ENCODE results near the gene CEBPZOS.
"Not testable (repeated sequence)": the region's sequence is repeated elsewhere in the genome, so short reads cannot be mapped to it uniquely, and the experiment has no call there.

Gene CEBPZOS

DNA sequence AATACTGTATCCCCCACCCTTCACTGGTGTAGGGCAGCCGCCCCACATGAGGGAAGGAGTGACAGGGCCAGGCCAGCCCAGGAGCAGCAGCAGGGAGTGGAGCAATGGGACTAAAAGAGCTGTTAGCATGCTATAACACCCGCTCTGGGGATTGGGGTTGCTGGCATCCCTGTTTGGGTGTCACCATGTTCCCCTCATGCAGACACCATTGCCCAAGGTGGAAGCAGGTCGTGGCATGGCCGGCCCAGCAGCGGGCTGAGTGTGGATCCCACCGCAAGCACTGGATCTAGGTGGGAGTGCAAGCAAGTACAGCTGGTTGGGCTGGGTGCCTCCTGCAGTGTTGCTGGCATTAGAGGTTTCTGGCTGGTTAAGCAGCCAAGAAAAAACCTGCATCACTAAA lies 4.5 kb upstream of the CEBPZOS start:
- FAIRE-seq = no peak

DNA sequence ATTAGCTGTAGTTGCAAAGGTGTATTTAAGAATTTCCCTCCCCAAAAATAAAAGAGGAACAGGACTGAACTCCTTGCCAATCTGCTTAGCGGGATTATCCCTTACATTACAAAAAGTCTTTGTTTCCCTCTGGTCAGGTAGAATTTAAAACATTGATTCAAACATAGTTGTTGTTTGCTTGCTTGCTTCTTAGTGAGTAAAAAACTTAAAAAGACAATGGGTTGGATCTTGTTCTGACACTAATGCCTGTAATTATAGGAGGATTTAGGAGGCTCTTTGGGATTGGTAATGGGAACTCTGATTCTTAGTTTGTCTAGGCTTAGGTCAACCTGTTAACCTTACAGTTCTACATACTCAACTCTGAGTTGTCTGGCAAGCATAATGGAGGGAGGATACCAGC lies 3.7 kb upstream of the CEBPZOS start:
- FAIRE-seq = no peak

DNA sequence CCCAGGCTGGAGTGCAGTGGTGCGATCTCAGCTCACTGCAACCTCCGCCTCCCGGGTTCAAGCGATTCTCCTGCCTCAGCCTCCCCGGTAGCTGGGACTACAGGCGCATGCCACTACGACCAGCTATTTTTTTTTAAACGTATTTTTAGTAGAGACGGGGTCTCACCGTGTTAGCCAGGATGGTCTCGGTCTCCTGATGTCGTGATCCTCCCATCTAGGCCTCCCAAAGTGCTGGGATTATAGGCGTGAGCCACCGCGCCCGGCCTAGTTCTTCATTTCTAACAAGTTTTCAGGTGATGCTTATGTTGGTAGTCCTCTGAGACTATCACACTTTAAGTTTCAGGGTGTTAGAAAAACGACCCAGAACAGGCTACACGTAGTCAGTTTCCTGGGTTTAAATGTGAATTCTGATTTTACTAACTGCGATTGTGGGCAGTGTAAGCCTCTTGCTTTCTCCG lies 405 bp upstream of the CEBPZOS start:
- FAIRE-seq = not testable (repeated sequence)

- FAIRE-seq = no peak
Observed at GRCh38 chr2:37198681-37199065, 2.4 kb downstream of the CEBPZOS start.

DNA sequence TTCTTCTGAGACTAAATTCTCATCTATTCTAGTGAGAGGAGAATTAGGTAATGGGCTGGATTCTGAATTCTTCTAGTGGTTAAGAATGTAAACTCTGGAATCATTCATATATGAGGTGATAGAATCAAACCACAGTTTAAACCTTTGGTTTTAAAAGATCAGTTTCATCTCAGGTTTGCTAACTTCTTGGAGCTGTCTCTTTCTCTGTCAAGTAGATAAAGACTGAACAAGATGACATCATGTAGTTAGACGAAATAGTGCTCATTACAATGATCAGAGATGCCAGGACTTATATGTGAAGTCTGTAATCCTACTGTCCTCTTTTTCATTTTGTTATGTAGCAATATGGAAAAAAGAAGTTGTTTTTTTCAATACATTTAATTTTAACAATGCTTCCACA lies 4.9 kb downstream of the CEBPZOS start:
- no peak for FAIRE-seq

DNA sequence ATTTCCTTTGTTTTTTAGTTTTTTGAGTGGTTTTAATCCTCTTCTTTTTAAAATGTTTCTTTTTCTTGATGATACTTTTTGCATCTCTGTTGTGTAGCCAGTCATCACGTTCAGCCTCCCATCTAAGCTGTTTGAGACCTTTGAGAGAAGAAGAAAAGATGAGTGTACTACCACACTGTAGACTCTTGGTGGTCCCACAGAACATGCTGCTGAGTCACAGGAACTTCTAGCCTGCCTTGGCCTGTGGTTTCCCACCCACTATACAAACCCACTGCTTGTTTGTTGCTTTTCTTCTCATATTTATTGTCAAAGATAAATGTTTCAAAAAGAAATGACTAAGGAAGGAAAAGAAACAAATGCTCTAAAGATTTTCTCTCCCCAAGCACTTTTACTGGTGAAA lies 5.5 kb downstream of the CEBPZOS start:
- FAIRE-seq = no peak

GRCh38 chr2:37203708-37204107 lies 7.4 kb downstream of the CEBPZOS start:
- FAIRE-seq = no peak

DNA sequence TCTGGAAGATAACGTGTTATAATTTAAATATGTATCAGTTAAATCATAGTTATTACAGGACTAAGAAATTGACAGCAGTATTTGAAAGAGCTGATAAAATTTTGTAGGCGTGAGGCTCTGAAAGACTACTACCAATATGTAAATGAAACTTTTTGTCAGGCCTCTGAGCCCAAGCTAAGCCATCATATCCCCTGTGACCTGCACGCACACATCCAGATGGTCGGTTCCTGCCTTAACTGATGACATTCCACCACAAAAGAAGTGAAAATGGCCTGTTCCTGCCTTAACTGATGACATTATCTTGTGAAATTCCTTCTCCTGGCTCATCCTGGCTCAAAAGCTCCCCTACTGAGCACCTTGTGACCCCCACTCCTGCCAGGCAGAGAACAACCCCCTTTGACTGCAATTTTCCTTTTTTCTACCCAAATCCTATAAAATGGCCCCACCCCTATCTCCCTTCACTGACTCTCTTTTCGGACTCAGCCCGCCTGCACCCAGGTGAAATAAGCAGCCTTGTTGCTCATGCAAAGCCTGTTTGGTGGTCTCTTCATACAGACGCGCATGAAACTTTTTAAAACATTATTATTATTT lies 8.9 kb downstream of the CEBPZOS start:
- not testable (repeated sequence) for FAIRE-seq

GRCh38 chr2:37205689-37206341 lies 9.5 kb downstream of the CEBPZOS start:
- FAIRE-seq = no peak

DNA sequence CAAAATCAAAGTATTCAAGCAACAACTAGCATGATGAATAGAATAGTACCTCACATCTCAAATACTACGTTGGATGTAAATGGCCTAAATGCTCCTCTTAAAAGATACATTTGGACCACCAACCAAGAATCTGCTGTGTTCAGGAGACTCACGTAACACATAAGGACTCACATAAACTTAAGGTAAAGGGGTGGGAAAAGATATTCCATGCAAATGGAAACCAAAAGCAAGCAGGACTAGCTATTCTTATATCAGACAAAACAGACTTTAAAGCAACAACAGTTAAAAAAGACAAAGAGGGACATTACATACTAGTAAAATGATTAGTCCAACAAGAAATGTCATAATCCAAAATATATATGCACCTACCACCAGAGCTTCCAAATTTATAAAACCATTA lies 10.5 kb downstream of the CEBPZOS start:
- FAIRE-seq = not testable (repeated sequence)

DNA sequence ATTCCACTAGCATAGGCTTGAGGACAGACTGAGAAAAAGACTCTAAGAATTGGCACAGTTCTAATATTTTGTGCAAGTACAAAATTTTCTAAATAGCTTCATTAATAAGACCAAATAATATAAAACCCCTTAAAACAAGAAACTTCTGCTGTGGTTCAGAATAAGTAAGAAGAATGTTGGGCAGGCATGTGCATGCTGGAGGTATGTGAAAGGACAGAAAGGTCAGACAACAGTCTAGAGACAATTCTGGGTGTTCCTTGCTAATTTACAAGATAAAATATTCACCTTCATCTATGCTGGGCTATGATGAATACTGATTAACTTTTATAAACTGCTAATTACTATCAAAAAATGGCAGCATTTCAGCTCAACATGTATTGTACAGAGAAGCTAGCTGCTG lies 14.9 kb downstream of the CEBPZOS start:
- no peak for FAIRE-seq

- FAIRE-seq = no peak
Observed at GRCh38 chr2:37211939-37212338, 15.6 kb downstream of the CEBPZOS start.

DNA sequence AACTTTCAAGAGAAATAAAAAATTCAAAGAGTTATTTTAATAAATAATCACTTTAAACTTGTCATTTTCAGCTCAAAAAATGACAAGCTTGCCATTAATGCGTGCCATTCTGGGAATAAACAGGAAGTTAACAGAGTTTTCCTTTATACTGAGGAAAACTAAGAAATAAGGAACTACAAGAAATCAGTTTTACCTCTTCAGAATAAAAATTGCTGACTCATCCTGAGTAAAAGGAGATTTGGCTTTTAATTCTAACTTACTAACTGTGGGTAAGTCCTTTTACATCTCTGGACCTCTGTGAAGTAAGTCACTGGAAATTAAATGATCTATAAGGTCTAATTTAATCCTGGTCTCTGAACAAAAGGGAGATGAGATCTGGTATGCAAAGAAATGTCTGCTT lies 19.0 kb downstream of the CEBPZOS start:
- FAIRE-seq = no peak

DNA sequence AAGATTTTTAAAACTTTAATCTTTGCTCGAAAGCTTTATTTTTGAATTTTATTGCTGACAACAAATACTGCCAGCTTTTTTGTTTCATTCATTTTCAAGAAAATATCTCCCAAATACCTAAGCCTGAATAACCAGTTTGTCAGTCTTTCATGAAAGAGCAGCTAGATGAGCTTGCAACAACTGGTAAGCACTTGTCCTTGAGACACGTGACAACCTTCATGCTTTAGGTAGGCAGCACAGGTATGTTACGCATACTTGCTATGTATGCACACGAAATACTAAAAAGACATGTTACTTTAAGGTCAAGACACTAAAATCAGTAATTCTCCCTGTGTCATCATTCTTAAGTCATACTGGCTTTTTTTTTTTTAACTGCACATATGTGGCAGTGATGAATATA lies 22.8 kb downstream of the CEBPZOS start:
- no peak for FAIRE-seq

DNA sequence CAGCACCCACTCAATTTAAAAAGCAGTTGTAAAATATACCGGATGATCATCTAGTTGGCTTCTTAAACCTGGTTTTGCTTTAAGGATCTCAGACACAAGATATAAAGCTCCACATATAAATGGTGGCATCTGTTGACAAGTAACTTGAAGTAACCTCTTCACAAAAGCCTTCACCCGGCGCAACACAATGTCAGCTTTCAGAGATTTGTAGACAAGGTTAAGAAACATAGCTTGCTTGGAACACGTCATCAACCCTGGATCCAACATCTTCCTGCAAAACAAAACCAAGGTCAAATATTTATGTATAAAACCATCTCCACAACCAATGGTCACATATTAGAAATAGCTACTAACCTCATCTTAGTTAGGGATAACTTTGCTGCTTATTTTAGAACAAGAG lies 26.8 kb downstream of the CEBPZOS start:
- FAIRE-seq = no peak

DNA sequence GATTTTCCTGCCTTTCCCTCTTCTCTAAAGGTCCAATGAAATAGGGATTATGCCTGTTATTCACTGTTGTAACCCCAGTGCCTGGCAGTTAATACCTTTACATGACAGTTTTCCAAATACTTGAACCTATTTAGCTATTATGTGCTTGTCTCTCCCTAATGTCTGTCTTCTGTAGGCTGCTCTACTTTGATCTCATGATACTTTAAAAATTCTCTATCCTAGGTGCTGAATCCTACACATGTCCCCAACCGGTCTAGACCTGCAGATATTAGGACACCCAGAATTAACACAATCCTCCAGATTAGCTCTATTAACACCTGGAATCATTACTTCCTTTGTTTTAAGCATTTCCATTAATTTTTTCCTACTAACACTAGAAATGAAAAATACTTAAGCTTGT lies 27.8 kb downstream of the CEBPZOS start:
- FAIRE-seq = no peak

GRCh38 chr2:37225129-37225528 lies 28.8 kb downstream of the CEBPZOS start:
- FAIRE-seq = not testable (repeated sequence)

GRCh38 chr2:37226863-37227262 lies 30.6 kb downstream of the CEBPZOS start:
- FAIRE-seq = no peak

DNA sequence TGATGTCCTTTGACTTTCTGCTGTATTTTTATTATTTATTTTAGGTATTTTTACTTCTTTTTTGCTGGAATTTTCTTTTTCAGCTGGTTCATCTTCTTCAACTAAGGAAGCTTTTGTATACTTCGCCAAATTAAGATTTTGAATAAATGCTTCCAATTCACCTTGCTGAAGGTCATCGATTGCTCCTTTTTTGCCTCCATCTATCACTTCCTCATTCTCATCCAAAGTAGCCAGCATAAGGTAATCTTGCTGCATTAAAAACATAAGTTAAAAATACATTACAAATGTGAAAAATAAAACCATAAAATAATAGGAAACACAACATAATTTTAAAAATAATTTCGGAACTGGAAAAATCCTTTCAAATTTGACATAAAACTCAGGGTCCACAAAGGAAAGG lies 32.5 kb downstream of the CEBPZOS start:
- no peak for FAIRE-seq

DNA sequence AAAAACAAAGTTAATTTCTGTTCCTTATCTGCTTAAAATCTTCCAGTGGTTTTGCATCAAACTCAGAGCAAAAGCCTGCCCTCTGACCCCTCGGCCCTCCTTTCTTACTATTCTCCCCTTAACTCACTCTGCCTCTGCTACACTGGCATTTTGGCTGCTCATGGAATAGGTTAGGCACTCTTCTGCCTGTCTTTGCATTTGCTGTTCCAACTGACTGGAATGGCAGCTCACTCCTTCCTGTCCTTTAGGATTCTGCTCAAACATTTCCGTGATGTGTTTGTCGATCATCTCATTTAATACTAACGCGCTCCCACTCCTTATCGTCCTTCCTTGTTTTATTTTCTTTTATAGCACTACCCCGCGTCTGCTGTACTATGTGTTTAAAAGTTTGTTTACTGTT lies 34.3 kb downstream of the CEBPZOS start:
- no peak for FAIRE-seq

DNA sequence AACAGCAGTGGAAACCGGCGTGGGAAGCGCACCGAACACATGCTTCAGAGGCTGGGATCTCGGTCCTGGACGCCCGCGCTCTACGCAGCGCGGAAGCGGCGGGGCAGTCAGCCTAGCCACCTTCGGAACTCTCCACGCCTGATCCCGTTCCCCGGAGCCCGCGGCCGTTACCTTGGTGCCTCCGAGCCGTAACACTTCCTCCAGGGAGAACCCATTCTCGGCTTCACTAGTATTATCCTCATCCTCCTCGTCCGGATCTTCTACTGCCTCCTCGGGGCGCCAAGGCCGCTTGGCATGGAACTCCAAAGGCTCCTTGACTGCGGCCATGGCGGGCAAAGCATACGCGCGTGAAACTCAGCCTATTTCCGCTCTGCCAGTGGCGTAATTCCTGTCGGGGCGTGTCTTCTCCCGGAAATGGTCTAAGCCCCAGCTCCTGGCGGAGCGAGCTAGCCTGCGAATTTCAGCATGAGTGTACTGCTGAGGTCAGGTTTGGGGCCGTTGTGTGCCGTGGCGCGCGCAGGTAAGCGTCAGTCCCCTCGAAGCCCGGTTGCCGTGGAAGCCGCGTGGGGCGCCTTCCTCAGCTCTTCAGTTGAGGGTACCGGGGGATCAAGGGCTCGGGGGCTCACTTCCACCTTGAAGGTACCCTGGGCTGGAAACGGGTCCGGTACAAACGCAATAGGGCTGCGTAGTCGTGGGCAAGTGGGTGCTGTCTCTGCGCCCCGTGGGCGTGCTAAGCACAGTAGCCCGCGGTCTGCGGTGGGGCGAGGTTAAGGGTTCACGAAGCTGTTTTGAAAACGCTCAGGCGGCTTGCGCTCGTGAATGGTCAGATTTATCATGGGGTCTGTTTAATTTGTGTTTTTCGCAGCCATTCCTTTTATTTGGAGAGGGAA lies 35.2 kb downstream of the CEBPZOS start, which contains the start of the genes CEBPZ and NDUFAF7:
CEBPZ (minus strand) TSS at position 356 of the 890 bp plus-strand sequence; CDS start at position 327, 29 bp downstream.
NDUFAF7 (plus strand) TSS at position 418 of the 890 bp plus-strand sequence; CDS start at position 466, 48 bp downstream.
- FAIRE-seq = no peak

DNA sequence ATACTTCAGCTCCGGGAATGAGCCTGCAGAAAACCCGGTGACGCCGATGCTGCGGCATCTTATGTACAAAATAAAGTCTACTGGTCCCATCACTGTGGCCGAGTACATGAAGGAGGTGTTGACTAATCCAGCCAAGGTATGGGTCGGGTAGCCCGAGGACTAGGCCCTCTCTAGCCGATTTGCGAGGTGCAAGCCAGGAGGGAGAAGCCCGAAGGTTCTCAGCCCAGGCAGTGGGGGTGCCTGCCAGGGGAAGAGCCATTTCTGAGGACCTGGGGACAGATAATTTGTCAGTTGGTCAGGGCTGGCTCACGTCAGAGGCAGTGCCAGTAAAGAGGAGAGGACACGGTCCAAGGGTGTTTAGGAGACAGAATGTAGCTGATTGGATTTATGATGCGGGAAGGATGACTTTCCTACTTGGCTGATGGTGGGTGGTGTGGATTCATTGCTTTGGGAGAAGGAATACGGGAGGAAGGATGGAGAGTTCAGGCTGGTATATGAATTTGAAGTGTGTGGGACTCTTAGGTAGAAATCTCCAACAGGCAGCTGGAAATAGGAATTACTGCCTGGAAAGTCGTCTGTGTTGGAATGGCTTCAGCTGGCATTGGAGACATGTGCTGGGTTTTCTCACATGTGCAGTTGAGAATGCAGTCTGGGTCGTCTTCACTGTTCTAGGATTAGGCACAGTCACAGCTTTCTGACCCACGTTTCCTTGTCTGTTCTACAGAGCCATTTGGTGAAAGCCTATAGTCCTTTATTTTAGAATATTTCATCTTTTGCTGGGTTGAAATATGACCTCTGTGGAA lies 36.0 kb downstream of the CEBPZOS start:
- no peak for FAIRE-seq

- FAIRE-seq = no peak
Observed at GRCh38 chr2:37243435-37243834, 47.1 kb downstream of the CEBPZOS start.
